ENCODE results near the gene RGPD3.
"Not testable (repeated sequence)": the region's sequence is repeated elsewhere in the genome, so short reads cannot be mapped to it uniquely, and the experiment has no call there.

The RGPD3 gene

DNA sequence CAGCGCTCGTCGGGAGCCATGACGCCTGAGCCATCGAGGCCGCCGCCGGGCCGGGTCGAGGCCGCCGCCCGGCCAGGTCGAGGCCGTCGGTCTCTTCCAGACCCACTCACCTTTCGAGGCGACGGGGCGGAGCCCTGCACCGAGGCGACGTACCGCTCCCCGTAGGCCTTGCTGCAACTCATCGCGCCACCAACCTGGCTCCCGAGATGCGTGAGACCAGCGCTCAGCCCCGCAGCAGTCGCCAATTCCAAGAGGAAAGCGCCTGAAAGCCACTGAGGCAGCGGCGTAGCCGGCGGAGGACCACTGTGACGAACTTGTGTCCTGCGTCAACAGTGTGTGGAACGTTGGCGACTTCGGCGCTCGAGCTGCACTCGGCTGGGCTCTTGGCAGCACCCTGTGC is at the start of gene RGPD3:
Gene RGPD3, minus strand, starts transcription at position 307 of the 400 bp plus-strand sequence. Its CDS starts 125 bp downstream, at position 182.
- H3K27ac ChIP-seq, result not testable (repeated sequence)

DNA sequence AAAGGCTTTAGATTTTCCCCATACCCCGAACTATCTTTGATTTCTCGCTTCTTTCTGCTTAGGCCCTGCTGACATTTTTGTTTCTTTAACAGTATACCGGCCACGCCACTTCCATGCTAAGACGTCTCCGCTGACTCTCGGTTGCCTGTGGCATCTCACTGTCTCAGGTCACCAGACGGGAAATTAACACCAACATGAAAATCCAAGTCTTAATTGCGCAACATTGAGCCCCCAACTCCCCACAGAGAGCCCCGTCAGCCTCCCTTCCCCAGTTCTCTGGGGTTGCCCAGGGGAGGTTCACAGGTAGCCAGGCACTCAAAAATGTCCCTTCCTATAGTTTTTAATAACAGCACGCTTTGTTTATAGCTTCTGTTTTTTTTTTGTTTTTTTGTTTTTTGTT is 49.1 kb upstream of the RGPD3 start:
- TF ChIP-seq, protein P1, sequence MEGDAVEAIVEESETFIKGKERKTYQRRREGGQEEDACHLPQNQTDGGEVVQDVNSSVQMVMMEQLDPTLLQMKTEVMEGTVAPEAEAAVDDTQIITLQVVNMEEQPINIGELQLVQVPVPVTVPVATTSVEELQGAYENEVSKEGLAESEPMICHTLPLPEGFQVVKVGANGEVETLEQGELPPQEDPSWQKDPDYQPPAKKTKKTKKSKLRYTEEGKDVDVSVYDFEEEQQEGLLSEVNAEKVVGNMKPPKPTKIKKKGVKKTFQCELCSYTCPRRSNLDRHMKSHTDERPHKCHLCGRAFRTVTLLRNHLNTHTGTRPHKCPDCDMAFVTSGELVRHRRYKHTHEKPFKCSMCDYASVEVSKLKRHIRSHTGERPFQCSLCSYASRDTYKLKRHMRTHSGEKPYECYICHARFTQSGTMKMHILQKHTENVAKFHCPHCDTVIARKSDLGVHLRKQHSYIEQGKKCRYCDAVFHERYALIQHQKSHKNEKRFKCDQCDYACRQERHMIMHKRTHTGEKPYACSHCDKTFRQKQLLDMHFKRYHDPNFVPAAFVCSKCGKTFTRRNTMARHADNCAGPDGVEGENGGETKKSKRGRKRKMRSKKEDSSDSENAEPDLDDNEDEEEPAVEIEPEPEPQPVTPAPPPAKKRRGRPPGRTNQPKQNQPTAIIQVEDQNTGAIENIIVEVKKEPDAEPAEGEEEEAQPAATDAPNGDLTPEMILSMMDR (conservative IDR thresholded peaks at IDR 0.05), result no peak
- TF ChIP-seq ZFX (IDR thresholded peaks at IDR 0.05), result no peak
- H3K27ac ChIP-seq, result no peak overlapping the region

DNA sequence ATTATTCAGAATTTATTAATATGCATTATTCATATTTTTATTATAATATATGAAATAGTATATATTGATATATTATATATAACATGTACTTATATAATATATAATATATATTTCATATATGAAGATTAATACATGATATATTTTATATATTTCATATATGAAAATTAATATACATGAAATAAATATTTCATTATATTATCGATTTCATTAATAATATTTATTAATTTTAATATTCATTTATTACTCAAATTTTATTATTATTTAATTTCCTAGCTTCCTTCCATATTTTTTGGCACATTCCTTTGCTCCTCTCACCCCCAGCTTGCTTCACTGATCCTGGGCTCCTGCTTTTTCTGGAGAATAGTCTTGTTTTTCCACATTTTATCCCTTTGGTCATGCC is 48.7 kb upstream of the RGPD3 start:
- no peak overlapping the region for H3K27ac ChIP-seq
- no peak for TF ChIP-seq ZFX (IDR thresholded peaks at IDR 0.05)
- TF ChIP-seq, protein P1 (conservative IDR thresholded peaks at IDR 0.05), result no peak

DNA sequence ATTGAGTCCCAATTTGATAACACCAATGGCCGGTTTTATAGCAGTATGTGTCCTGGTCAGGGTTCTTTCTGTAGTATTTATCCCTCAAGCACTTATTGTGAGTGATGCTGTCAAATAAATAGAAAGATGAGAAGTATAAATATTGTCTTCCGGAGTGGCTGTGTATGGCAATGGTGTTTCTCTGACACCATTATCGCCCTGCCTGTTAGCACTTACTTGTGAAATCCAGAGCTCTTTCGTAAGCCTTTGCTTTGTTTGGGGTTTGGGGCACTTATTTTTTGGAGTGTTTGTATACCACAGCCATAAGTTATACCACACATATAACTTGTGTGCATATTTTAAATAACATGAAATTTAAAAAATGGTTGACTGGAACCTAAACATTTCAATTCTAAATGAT is 48.2 kb upstream of the RGPD3 start:
- H3K27ac ChIP-seq, result no peak overlapping the region
- TF ChIP-seq, protein P1 (conservative IDR thresholded peaks at IDR 0.05), result no peak
- TF ChIP-seq ZFX (IDR thresholded peaks at IDR 0.05), result no peak

DNA sequence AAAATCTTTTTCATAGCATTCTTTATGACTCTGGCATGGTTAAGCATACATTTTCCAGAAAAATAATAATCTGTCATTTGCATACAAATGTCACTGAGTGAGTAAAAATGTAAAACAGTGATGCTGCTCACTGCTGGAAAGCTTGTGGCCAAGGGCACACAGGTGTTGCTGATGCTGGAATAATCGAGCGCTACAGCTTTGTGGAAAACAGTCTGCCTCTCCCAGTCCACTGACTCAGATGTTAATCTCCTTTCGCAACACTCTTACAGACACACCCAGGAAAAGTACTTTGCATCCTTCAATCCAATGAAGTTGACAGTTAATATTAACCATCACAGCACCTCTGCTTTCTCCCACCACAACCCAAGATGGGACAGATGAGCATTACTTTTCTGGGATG is 46.6 kb upstream of the RGPD3 start:
- not testable (repeated sequence) for H3K27ac ChIP-seq

DNA sequence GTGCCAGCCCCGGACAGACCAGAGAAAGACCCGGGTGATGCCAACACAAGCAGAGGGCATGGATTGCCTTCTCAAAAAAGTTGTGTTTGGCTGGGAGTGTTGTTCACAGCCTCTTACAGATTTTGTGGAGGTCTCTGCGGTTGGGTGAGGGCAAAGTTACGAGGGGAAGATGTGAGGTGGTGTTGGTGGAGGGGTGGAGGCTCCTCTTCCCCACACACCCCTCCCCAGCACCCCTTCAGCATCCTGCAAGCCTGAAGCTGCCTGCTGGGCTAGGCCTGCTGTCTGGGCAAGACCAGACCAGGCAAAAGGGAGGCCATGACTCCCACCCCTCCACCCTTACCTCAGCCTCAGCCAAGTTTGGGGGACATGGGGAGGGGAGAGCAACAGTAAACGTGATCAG is 45.2 kb upstream of the RGPD3 start:
- H3K27ac ChIP-seq, result not testable (repeated sequence)

DNA sequence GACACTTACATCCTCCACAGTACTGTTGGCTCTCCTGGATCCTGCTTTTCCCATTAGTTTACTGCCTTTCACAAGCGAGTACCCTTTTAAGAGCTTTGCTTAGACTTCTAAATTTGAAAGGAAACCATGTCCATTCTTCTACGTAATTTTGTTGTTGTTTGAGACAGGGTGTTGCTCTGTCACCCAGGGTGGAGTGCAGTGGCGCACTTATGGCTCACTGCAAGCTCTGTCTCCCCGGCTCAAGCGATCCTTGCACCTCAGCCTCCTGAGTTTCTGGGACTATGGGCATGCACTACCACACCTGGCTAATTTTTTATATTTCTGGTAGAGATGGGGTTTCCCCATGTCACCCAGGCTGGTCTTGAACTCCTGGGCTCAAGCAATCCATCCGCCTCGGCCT is 43.7 kb upstream of the RGPD3 start:
- 0 out of 2 replicates have a peak overlapping the region, but pooled peaks have one; percentile 19 for H3K27ac ChIP-seq

DNA sequence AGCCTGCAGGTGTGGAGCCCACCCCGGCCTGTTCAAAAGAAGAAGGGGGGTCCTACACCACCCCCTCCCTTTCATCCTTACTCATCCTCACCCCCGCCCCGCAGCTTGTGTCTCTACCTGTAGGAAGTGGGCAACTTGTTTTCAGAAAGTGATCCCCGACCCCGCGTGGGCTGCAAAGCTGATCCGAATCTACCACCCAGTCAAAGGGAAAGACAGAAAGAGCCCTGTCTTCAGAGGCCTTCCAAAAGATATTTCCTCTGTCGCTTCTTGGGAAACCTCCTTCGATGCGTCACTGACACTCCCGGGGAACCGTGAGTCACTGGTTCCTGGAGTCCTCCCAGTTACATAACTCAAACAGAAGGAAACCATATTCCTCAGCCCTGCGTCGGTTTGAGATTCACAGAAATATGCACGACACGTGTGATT is 43.3 kb upstream of the RGPD3 start:
- H3K27ac ChIP-seq, result not testable (repeated sequence)

DNA sequence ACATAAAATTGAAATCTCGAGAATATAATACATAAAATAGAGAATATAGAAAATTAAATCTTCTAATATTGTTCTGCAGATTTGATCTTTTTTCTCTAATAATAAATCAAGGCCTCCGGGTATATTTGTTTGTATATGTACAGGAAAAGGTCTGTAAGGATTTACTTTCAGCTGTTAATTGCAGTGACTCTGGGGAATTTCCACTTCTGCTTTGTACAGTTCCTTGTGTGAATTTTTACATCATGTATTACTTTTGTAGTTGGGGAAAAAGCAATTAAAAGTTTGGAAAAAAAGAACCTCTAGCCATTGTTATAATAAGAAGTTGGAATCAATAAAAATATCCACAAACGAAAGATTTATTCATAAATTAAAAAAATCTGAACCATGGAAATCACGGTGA is 42.6 kb upstream of the RGPD3 start:
- not testable (repeated sequence) for H3K27ac ChIP-seq

DNA sequence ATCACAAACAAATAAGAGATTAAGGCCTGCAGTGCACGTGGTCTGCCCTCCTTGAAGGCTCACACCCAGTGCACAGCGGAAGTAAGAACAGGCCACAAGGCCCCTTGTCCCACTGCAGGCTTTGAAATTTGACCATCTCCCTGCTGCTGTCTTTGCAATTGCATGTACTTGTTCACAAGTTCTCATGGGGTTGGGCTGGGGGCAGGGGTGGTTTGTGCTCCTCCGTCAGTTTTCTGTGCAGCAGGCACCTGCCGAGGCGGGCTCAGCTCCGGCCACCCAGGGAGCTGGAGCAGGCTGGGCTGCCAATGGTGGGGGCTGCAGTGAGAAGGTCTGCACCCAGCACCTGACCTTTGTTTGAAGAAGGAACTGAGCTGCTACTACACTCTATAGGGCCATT is 41.2 kb upstream of the RGPD3 start:
- H3K27ac ChIP-seq, result not testable (repeated sequence)

DNA sequence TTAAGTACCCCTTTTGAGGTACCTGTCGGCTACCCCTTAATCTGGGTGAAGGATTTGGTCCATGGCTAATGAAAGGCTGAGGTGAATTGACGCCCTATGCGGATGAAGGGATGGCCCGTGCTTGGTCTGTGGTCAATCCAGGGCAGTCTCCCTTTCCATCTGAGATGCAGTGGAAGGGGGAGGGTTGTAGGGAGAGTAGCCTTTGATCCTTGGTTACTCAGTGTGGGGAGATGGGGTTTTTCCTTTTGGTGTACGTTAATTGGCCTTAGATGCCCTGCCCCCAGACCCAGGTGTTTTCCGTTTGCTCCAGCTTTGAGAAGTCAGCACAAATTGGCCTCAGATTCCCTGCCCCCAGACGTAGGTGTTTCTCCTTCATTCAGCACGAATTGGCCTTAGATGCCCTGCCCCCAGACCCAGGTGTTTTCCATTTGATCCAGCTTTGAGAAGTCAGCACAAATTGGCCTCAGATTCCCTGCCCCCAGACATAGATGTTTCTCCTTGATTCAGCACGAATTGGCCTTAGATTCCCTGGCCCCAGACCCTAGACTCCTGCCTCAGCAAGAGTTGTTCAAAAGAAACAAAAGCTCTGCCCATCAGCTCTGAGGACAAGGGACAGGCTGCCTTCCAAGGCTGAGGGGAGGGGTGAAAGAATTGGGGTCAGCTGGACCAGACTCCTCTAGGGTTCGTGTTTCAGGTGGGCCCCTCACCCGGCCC is 40.6 kb upstream of the RGPD3 start:
- H3K27ac ChIP-seq, result not testable (repeated sequence)

DNA sequence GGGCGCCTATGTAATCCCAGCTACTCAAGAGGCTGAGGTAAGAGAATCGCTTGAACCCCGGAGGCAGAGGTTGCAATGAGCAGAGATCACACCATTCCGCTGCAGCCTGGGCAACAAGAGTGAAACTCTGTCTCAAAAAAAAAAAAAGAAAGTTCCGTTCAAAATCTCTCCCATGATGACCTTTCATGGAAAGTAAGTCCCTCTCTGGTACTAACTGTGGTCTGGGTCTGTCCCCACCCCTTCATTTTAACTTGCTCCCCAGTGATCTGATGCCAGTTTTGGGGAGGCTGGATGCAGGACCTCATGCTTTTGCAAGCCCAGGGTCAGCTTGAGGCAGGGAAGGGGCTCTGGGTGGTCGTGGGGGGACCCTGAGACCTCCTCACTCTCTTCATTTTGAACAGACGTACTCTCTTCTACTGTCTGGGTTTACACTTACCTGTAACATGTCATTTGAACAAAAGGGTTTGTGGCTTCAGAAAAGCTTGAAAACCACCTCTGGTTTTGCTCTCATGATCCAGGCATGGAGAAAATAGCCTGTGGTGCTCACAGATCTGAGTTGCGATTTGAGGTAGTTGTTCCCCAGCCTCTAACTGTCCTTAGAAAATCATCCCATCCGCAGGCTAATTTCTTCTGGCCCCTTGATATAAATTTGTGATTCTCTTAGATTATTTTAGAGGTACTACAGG is 37.9 kb upstream of the RGPD3 start:
- H3K27ac ChIP-seq, result not testable (repeated sequence)

DNA sequence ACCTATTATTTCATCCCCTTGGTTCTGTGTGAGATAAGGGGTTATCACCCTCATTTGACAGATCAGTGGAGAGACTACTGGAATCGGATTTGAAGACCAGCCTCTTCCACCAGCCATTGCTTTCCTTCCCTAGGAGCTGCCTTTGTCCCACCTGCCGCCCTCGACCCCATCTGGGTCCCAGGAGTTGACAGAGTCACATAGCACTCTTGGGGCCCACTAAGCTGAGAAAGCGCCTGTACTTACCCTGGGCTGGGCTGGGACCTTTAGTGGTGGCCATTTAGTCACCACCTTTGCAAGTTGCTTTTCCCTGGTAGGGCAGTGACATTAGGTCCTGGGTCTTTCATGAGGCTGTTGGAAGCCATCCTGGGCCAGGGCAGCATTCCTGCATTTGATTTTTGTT is 36.6 kb upstream of the RGPD3 start:
- not testable (repeated sequence) for H3K27ac ChIP-seq

DNA sequence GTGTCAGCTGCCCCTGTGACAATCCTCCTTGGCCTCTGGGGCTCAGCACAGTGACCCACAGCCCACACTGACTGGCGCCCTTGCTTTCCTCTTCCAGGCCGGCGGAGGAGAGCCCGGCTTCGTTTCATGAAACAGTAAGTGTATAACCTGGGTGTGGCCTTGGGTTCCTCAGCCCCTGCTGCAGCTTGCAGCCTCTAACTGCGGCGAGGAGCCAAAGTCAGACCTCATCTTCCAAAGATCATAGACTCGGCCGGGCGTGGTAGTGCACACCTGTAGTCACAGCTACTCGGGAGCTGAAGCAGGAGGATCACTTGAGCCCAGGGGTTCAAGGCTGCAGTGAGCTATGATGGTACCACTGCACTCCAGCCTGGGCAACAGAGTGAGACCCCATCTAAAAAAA is 36.0 kb upstream of the RGPD3 start:
- H3K27ac ChIP-seq, result not testable (repeated sequence)

DNA sequence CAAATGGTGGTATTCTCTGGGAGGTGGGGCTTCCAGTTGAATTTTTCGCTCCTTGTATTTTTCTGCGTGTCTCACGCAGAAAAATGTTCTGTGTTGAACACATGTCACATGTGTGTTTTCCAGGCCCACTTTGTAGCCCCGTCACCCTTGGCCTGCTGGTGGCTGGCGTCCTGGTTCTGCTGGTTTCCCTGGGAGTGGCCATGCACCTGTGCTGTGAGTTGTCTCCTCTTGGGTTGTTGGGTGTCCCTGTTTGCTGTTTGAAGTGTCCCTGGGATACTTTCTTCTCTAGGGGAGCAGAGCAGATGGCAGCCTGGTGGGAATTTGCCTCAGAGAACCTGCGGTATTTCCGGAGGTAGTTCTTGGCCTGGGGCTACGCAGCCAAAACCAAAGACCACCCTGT is 34.1 kb upstream of the RGPD3 start:
- not testable (repeated sequence) for H3K27ac ChIP-seq

DNA sequence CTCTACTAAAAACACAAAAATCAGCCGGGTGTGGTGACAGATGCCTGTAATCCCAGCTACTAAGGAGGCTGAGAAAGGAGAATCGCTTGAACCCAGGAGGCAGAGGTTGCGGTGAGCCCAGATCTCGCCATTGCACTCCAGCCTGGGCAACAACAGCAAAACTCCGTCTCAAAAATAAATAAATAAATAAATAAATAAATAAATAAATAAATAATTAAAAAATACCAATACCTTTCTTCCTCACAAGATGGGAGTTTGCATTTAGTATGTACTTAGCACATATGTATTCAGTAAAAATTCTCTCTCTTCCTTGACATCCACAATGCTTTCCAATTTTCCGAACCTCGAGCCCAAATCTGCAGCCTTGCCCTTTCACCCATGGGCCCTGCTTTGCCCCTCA is 32.1 kb upstream of the RGPD3 start:
- not testable (repeated sequence) for H3K27ac ChIP-seq

DNA sequence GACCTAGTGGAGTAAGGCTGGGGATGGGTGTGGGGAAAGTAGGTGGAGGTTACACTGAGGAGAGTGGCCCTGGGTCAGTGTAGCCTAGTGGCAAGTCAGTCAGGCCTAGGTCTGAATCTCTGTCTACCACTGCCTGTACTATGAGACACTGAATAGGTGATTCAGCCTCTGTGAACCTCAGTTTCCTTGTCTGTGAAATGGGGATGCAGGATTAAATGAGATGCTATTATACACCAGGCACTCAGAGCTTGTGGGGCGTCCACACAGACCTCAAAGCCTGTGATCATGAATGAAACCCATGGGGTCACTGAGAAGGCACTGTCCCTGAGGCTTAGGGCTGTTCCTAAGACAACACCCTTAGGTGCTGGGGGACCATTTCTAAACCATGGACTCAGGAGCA is 30.3 kb upstream of the RGPD3 start:
- H3K27ac ChIP-seq, result not testable (repeated sequence)

DNA sequence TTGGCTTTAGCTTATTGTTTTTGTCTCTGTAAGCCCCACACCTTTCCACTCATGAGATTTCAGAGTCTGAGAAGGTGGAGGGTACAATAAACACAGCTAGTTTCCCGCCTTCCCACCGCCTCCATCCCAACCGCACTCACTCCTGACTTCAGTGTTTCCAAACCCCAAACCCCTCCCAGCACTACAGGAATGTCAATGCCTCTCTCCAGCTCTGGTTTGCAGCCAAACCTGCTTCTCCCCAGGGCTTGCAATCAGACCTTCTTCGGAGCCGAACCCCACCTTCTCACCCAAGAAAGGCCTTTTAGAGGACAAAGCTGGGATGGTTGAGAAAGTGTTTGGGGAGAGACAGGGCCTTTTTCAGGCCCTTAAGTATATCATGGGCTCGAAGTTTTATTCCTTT is 24.7 kb upstream of the RGPD3 start:
- not testable (repeated sequence) for H3K27ac ChIP-seq
